NCI-H2029 (cell line): Measurements from ENCODE around the gene VSNL1.

Source experiments
- DNase-seq: peaks from one replicate; lab custom pipeline; 2025; lab: John Stamatoyannopoulos, UW

Gene VSNL1

DNA sequence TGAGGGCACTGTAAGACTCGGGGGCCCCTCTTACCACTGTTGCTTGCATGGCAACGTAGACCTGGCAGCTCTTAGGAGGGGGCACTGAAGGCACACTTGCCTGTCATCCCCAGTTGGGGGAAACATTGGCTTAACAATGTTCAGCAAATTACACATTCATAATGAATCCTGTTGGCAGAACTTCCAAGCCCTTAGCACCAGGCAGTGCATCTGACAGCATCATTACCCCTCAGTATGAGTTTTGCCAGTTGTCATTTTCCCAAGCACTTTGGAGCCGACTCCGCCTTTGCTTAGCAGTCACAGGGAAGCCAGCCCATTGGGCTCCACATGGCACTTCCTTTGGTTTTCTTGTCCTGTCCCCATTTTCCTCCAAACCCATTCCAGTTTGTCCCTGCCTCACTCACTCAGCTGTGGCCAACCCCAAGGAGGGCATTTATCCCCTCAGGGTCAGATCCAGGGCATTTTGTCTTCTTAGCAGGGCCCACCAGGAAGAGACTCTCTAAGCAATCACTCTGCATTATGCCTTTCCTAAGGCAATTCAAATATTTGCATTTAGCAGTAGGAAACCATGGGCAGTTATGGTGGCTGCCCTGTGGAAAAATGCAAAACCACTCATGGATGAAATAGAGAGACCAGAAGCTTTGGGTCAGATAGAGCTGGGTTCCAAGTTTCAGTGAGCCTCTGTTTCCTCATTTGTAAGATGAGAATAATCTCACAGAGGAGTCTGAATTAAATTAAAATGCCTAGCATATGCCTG, 73.9 kb downstream of the VSNL1 start:
- no peak for DNase-seq

DNA sequence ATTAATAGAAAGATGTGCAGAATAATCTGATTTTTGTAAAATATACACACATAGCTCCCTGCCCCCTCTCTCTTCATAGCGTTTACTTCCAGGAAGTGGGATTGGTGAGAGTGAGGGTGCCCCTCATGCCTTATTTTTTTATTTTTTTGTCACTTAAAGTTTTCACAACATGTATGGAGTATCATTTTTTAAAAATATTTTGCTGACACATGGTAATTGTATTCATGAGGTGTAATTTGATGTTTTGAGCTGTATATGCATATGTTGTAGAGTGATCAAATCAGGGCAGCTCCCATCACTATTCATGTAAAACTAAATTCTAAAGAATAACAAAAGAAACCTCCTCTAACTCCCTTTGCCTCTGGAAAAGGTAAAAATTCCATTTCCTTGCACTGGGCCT, 74.7 kb downstream of the VSNL1 start:
- DNase-seq: no peak

GRCh38 chr2:17615728-17616351, 75.3 kb downstream of the VSNL1 start:
- DNase-seq: no peak

- DNase-seq: no peak
These were observed 75.9 kb downstream of the VSNL1 start for GRCh38 chr2:17616405-17616804.

GRCh38 chr2:17617516-17617915, 77.0 kb downstream of the VSNL1 start:
- no peak for DNase-seq

DNA sequence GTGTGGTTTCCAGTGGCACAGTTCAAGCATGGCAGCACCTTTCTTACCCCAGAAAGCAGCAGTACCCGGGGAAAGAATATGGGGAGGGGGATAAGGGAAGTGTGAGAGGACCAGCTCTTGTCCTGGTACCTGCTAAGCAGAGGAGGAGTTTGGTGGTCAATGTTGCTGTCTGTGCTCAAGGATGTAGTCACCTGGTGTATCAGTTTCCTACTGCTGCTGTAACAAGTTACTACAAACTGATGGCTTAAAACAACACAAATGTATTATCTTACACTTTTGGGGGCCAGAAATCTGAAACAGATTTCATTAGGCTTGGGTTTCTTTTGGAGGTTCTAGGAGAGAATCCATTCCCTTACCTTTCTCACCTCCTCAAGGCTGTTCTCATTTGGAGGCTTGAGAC, 77.5 kb downstream of the VSNL1 start:
- no peak for DNase-seq

DNA sequence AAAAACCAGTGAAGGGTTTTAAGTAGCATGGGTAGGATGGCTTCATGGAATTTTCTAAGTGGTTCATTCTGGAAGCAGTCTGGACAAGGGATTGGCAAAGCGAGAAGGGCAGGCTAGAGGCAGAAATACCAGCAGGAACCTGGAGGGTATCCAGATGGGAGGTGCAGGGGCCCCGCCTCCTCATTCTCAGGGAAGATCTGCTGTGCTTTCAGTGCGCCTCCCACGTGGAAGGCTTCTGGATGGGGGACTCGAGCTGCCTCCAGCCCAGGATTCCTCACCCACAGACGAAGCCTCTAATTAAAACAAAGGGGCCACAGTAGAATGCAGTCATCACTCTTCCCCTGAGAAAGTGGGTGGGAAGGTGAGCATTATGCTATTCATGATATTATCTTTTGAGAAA, 79.8 kb downstream of the VSNL1 start:
- no peak for DNase-seq

GRCh38 chr2:17620841-17621240, 80.3 kb downstream of the VSNL1 start:
- DNase-seq: no peak

GRCh38 chr2:17621781-17622180, 81.3 kb downstream of the VSNL1 start:
- no peak for DNase-seq

- DNase-seq: no peak
These were observed 85.0 kb downstream of the VSNL1 start for GRCh38 chr2:17625446-17625845.

- no peak for DNase-seq
These were observed 86.5 kb downstream of the VSNL1 start for GRCh38 chr2:17626986-17627385.

- no peak for DNase-seq
These were observed 86.9 kb downstream of the VSNL1 start for GRCh38 chr2:17627434-17627833.

DNA sequence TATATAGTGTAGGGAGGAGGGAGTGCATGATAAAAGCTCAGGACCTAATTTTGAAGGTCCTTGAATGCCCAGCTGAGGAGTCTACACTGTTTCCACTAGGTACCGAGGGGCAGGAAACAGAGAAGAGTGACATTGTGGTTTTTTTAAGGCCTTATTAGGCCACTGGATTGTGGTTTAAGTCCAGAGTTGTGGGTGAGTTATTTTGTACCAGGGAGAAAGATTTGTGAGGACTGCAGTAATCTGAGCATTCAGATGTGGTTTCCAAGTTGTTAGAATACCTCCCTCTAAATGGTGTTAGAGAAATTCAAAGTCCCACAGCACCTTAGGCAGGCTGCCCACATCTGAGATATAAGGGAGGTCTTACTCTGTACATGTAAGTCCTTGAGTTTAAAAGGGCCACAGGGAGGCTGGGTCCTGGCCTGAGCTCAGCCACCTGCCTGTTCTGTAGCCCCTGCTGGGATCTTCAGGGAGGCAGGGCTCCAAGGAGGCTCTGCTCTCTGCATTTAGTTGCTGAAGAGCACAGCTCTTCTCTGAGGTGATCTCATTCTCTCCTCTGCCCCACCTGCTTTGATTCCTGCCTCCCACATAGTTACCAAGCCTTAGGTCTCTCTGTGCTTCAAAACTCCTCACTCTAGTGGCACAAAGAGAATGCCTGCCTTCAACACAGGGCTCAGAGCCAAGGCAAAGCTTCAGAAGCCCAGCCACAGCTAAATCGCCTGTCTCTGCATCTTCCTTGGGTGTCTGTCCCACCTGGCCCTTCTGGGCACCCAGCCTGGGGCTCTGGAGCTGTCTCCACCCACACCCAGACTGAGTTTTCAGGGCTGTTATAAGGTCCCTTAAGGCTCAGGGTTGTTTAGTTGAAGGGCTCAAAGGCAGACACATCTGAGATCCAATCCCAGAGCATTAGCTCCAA, 88.1 kb downstream of the VSNL1 start:
- no peak for DNase-seq

GRCh38 chr2:17630089-17630488, 89.6 kb downstream of the VSNL1 start:
- no peak for DNase-seq

- DNase-seq: no peak
These were observed 94.5 kb downstream of the VSNL1 start for GRCh38 chr2:17634997-17635396.

- DNase-seq: no peak
These were observed 95.8 kb downstream of the VSNL1 start for GRCh38 chr2:17636257-17636656.

- no peak for DNase-seq
These were observed 96.8 kb downstream of the VSNL1 start for GRCh38 chr2:17637131-17637906.

GRCh38 chr2:17638196-17638743, 97.8 kb downstream of the VSNL1 start:
- DNase-seq: no peak

GRCh38 chr2:17640406-17640805, 99.9 kb downstream of the VSNL1 start:
- DNase-seq: no peak

DNA sequence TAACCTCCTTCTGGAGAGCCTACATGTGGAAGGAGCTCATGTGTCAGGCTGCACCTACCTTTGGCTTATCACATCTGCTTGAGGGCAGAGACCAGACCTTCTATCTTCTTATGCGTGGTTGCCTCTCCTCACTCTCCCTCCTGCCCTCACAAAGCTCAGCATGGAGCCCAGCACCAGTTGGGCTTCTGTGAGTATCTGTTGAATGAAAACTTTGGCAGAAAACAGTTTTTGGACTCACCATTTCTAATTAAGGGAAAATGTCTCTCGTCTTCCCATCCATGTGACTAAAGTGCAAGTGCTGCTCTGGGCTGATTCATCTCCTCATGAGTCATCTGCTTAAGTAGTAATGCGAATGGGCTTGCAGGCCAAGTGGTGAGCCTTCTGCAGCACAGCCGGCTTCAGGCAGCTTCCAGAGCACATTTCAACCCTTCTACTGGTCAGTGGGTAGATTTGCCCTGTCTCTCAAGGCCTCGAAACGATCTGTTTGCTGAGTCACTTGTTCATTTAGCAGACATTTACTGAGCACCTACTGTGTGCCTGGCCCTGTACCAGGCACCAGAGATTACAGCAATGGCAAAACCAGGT, 102.6 kb downstream of the VSNL1 start:
- DNase-seq: no peak

- DNase-seq: no peak
These were observed 104.7 kb downstream of the VSNL1 start for GRCh38 chr2:17644997-17645720.
